ENCODE results near the gene PASK. TPM values are rescaled to one million over a fixed set of nuclear protein-coding genes. Genes with fewer than 3 reads are reported as not detected.

Gene PASK
- 6.2 TPM in 2 replicates for total RNA-seq

DNA sequence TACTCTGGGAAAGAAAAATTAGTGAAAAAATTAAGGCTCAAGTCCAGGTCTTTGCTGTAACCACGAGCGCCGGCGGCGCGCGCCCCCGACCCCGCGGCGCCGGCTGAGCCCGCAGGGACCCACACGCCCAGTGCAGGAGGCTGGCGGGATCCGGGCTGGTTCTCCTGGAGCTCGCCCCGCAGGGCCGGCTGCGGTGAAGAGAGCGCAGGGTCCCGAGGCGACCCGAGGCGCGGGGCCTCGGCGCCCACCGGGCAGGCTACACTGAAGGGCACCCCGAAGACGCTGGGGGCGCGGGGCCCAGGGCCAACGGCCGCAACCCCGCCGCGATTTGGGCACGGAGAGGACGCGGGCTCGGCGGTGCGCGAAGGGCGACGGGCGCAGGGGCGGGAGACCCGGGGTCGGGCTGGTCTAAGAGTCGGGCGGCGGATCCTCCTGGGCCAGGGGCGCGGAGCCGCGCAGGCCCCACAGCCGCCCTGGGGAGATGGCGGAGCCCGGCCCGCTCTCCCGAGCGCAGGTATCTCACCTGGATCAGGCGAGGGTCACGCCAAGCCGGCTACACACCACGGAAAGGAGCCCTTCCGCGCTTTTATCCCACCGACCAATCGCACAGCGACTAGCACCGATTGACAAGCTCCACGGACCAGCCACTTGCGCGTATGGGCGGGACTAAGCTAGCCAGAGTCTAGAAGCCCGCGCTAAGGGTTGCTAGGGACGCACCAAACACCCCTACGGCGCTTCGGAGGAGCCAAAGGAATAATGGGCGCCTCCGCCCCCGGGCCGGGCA, at the start of gene PASK:
PASK (minus strand) TSS at position 582 of the 784 bp plus-strand sequence. CDS start 6,440 bp downstream, outside the sequence.

DNA sequence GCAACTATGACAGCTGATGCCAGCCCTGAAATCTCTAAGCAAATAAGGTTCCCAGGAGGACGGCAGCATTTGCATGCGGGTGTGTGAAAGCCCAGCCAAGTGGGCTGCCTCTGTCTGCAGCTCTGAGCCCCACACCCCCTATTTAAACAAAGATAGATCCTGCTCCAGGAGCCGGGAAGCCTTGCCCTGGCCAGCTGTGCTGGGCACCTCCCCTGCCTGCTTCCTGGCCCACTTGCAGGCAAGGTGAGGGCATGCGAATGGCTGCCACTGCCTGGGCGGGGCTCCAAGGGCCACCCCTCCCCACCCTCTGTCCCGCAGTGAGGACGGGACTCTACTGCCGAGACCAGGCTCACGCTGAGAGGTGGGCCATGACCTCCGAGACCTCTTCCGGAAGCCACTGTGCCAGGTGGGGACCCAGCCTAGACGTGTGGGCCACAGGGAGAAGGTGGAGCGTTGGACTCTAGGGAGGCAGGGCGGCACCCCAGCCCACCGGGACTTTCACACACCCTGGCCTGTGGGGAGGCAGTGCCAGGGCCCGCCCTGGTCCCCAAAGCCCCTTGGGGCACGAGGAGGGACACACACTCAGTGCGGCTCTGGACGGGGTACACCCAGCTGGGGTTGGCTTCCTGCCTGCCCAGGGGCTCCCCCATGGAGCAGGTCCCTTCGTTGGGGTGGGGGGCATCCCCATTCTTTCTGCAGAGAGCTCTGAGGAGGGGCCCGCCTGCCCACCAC, 39.3 kb upstream of the PASK start, which contains the start of gene ANO7:
ANO7 (plus strand) TSS at position 317 of the 732 bp plus-strand sequence. CDS start 1,387 bp downstream, outside the sequence.

DNA sequence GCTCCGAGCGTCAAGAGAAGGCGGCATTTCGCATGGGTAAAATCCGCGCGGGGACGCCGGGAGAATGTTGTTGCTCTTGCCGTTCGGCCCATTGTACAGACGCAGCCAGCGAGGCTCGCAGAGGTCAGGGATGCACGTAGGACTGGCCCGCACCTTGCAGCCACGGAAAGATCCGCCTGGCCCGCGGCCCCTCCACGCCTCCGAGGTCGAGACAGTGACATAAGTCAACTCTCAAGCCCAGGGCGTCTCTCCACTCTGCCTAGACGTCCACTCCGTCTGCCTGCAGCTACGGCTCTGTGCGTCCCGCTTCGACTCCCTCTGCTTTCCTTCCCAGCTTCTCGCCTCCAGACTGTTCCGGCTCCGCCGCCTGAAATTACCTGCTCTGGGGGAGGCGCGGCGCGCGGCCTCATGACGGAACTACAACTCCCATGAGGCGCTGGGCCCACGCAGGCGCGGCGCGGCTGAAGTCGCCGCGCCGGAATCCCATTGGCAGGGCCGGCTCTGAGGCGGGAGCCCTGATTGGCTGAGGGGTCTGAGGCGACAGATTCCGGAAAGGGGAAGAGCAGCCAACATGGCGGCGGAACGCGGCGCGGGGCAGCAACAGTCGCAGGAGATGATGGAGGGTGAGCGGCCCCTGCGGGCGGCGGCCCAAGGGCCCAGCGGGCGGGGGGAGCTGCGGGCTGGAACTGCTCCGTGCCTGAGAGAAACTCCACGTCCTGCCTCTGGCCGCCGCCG, 820 bp upstream of the PASK start, which contains the start of gene PPP1R7:
PPP1R7 (plus strand) TSS at position 543 of the 735 bp plus-strand sequence; CDS start at position 572, 29 bp downstream.

DNA sequence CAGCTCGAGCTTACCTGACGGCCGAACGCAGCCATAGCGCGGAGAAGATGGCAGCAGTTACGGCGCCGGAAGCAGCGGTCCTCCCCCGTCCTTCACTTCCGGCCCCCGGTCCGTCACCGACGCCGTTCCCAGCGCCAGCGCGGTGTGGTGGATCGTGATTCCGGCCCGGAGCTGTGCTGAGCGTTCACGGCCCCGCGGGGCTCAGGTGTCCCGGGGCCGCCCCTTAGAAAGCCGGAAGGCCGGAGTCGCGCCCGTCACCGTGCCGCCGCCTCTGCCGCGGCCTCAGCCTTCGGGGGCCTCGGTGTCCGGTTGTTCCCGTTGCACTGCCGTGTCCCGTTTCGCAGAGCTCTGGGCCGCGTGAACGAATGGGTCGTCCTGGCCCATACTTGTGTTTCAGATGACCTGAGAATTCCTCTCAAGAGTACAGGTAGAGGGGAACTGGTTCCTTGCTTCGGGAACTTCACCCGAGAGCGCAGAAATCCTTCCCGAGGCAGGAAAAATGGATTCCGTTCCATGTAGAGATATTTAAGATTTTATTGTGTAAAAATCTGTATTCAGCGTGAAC, 47.0 kb downstream of the PASK start, which contains the start of gene MTERF4:
MTERF4 (minus strand) TSS at position 49 of the 565 bp plus-strand sequence; CDS start at position 35, 14 bp downstream.

Other genes starting within 250 kb of the PASK start
- gene CROCC2, start 243.1 kb downstream of the PASK start, total RNA-seq = not detected in 2 replicates
- gene SNED1, start 150.9 kb downstream of the PASK start, total RNA-seq = 4.0 and 6.2 TPM in 2 replicates
- gene MTERF4, start 47.2 kb downstream of the PASK start, total RNA-seq = 23.4 and 37.4 TPM in 2 replicates
- 43.5 and 71.7 TPM in 2 replicates for gene PPP1R7, start 995 bp upstream of the PASK start, total RNA-seq
- 0.15 and 0.65 TPM in 2 replicates for gene ANO7, start 39.2 kb upstream of the PASK start, total RNA-seq
- 480 and 682 TPM in 2 replicates for gene HDLBP, start 166.2 kb upstream of the PASK start, total RNA-seq
- gene SEPTIN2, start 166.5 kb upstream of the PASK start, total RNA-seq = 438 and 487 TPM in 2 replicates
- gene FARP2, start 206.8 kb upstream of the PASK start, total RNA-seq = 29.6 and 31.3 TPM in 2 replicates